CD8-positive, alpha-beta memory T cell (primary cell): ENCODE results near the gene KCNAB2. TPM values are rescaled to one million over a fixed set of nuclear protein-coding genes. Genes with fewer than 3 reads are reported as not detected.

Source experiments
- CTCF ChIA-PET: fragments of 350-600 bp; sonication (Branson Sonifier 250); formaldehyde crosslinking; loops from one replicate; lab custom pipeline; 2021; ENCODE audit warnings: antibody characterized with exemption; lab: Charles Lee
- POLR2A ChIA-PET: fragments of 350-600 bp; sonication (Branson Sonifier 250); formaldehyde crosslinking; loops from one replicate; lab custom pipeline; 2021; ENCODE audit warnings: antibody characterized with exemption; lab: Charles Lee
- DNase-seq, 5 donors: peaks; one replicate each; pipeline versions ENCODE4 v3.0.0 to v3.0.0-alpha.2; 2020 to 2022; ENCODE audit warnings: mixed read lengths in 1 of 5
- H3K27ac ChIP-seq: one replicate; pipeline ENCODE4 v1.7.0; 2013; ENCODE audit warnings: low read depth, mild to moderate bottlenecking, low read length, moderate library complexity
- H3K27me3 ChIP-seq: 2 replicates; pipeline ENCODE4 v1.7.0; 2013; ENCODE audit warnings: low read length, mild to moderate bottlenecking; ENCODE audit not compliant: insufficient read depth, poor library complexity, severe bottlenecking
- H3K36me3 ChIP-seq: 2 replicates; pipeline ENCODE4 v1.7.0; 2013; ENCODE audit warnings: mild to moderate bottlenecking, low read length, moderate library complexity; ENCODE audit not compliant: insufficient read depth
- H3K4me1 ChIP-seq: 2 replicates; pipeline ENCODE4 v1.7.0; 2013; ENCODE audit warnings: mild to moderate bottlenecking, low read length, moderate library complexity; ENCODE audit not compliant: insufficient read depth
- H3K4me3 ChIP-seq: 2 replicates; pipeline ENCODE4 v1.7.0; 2013; ENCODE audit warnings: mild to moderate bottlenecking, low read length
- H3K9me3 ChIP-seq: 2 replicates; pipeline ENCODE4 v1.7.0; 2013; ENCODE audit warnings: mild to moderate bottlenecking, low read length
- H3K27ac Mint-ChIP-seq, 8 donors: one replicate each; pipeline ENCODE4 v1.8.0; 2020 to 2021; ENCODE audit warnings: mixed read lengths in 8 of 8, mild to moderate bottlenecking in 6 of 8, inconsistent platforms in 3 of 8, moderate library complexity in 3 of 8
- H3K27me3 Mint-ChIP-seq, 2 donors: one replicate each; pipeline ENCODE4 v1.8.0; 2020 to 2021; ENCODE audit warnings: mixed read lengths in 2 of 2, mild to moderate bottlenecking in 1 of 2, moderate library complexity in 1 of 2
- H3K36me3 Mint-ChIP-seq, 3 donors: one replicate each; pipeline ENCODE4 v1.8.0; 2020 to 2021; ENCODE audit warnings: mixed read lengths in 3 of 3, inconsistent platforms in 1 of 3, mild to moderate bottlenecking in 1 of 3
- H3K4me1 Mint-ChIP-seq, 3 donors: one replicate each; pipeline ENCODE4 v1.8.0; 2020 to 2021; ENCODE audit warnings: mixed read lengths in 3 of 3, inconsistent platforms in 1 of 3, mild to moderate bottlenecking in 1 of 3
- H3K4me3 Mint-ChIP-seq, 7 donors: one replicate each; pipeline ENCODE4 v1.8.0; 2020 to 2021; ENCODE audit warnings: mixed read lengths in 7 of 7, mild to moderate bottlenecking in 6 of 7, moderate library complexity in 4 of 7, inconsistent platforms in 2 of 7
- H3K9me3 Mint-ChIP-seq, 5 donors: one replicate each; pipeline ENCODE4 v1.8.0; 2020 to 2022; ENCODE audit warnings: mixed read lengths in 5 of 5, mild to moderate bottlenecking in 3 of 5, moderate library complexity in 2 of 5, inconsistent platforms in 1 of 5
- polyA plus RNA-seq: library from polyadenylated mRNA; unstranded; fragments of 300-500 nt; fragmentation: Illumina TruSeq; gene quantifications from one replicate; pipeline ENCODE4 v1.2.3, GENCODE V29; 2021
- total RNA-seq, 2 experiments: library from RNA; stranded (reverse); gene quantifications; one replicate each; pipeline ENCODE4 v1.2.3, GENCODE V29; 2021

The KCNAB2 gene
- total and polyA plus RNA-seq, 3 experiments from 2014 or later, result 52.6 to 171 (median 171) TPM

- H3K4me3 ChIP-seq, result no peak overlapping the region
- H3K36me3 ChIP-seq, result peaks cover 7% of the 10 kb centered on the region
- peaks cover 0 to 2% (median 0%) of the 10 kb centered on the region in 3 donors for H3K4me1 Mint-ChIP-seq
- no peaks in the 10 kb centered on the region for H3K9me3 ChIP-seq
- no peak for DNase-seq
- H3K27ac Mint-ChIP-seq, result no peak overlapping the region
- H3K27me3 Mint-ChIP-seq, result no peaks in the 10 kb centered on the region
- no peak overlapping the region for H3K4me3 Mint-ChIP-seq
- peaks cover 0 to 79% (median 6%) of the 10 kb centered on the region in 3 donors for H3K36me3 Mint-ChIP-seq
- H3K27me3 ChIP-seq, result no peaks in the 10 kb centered on the region
- CTCF ChIA-PET, result no interaction called here
- no peaks in the 10 kb centered on the region for H3K9me3 Mint-ChIP-seq
- no peaks in the 10 kb centered on the region for H3K4me1 ChIP-seq
- POLR2A ChIA-PET, result no interaction called here
- H3K27ac ChIP-seq, result no peak overlapping the region
Observed at GRCh38 chr1:6088956-6089355, 43.3 kb downstream of the KCNAB2 start.

- POLR2A ChIA-PET, result no interaction called here
- H3K4me1 Mint-ChIP-seq, result peaks cover 0 to 2% (median 0%) of the 10 kb centered on the region in 3 donors
- H3K36me3 ChIP-seq, result peaks cover 7% of the 10 kb centered on the region
Observed at GRCh38 chr1:6090288-6090687, 44.6 kb downstream of the KCNAB2 start.

GRCh38 chr1:6090996-6091822 is 45.5 kb downstream of the KCNAB2 start:
- POLR2A ChIA-PET, result no interaction called here

More at GRCh38 chr1:6090288-6090687, 44.6 kb downstream of the KCNAB2 start:
- no peak overlapping the region for H3K27ac Mint-ChIP-seq
- H3K27me3 Mint-ChIP-seq, result no peaks in the 10 kb centered on the region
- peaks cover 0 to 78% (median 6%) of the 10 kb centered on the region in 3 donors for H3K36me3 Mint-ChIP-seq
- Histone ChIP-seq H3K27ac (no peak overlapping the region), H3K9me3 (no peaks in the 10 kb centered on the region), H3K4me1 (no peaks in the 10 kb centered on the region), H3K27me3 (no peaks in the 10 kb centered on the region), H3K4me3 (no peak overlapping the region)
- H3K9me3 Mint-ChIP-seq, result no peaks in the 10 kb centered on the region
- CTCF ChIA-PET, result no interaction called here
- DNase-seq, result no peak
- no peak overlapping the region for H3K4me3 Mint-ChIP-seq

GRCh38 chr1:6091823-6092109 is 46.1 kb downstream of the KCNAB2 start:
- H3K4me1 Mint-ChIP-seq, result peaks cover 0 to 2% (median 0%) of the 10 kb centered on the region in 3 donors
- Histone ChIP-seq H3K9me3 (no peaks in the 10 kb centered on the region), H3K36me3 (peaks cover 7% of the 10 kb centered on the region), H3K4me1 (no peaks in the 10 kb centered on the region), H3K27me3 (no peaks in the 10 kb centered on the region), H3K4me3 (no peak overlapping the region), H3K27ac (no peak overlapping the region)
- peaks cover 0 to 75% (median 6%) of the 10 kb centered on the region in 3 donors for H3K36me3 Mint-ChIP-seq
- ChIA-PET CTCF (no interaction called here), POLR2A (no interaction called here)
- no peak overlapping the region for H3K4me3 Mint-ChIP-seq
- no peaks in the 10 kb centered on the region for H3K27me3 Mint-ChIP-seq
- no peak for DNase-seq
- H3K27ac Mint-ChIP-seq, result no peak overlapping the region
- H3K9me3 Mint-ChIP-seq, result no peaks in the 10 kb centered on the region

More at GRCh38 chr1:6090996-6091822, 45.5 kb downstream of the KCNAB2 start:
- CTCF ChIA-PET, result no interaction called here
- Mint-ChIP-seq H3K4me3 (peak overlapping the region in 1 of 7 donors; percentile 28), H3K27me3 (no peaks in the 10 kb centered on the region), H3K9me3 (no peaks in the 10 kb centered on the region), H3K27ac (peak overlapping the region in 1 of 8 donors; percentile 53), H3K4me1 (peaks cover 0 to 2% (median 0%) of the 10 kb centered on the region in 3 donors), H3K36me3 (peaks cover 0 to 75% (median 6%) of the 10 kb centered on the region in 3 donors)
- Histone ChIP-seq H3K27me3 (no peaks in the 10 kb centered on the region), H3K27ac (no peak overlapping the region), H3K9me3 (no peaks in the 10 kb centered on the region), H3K4me1 (no peaks in the 10 kb centered on the region), H3K36me3 (peaks cover 7% of the 10 kb centered on the region), H3K4me3 (no peak overlapping the region)
- DNase-seq, result no peak

GRCh38 chr1:6092211-6092610 is 46.5 kb downstream of the KCNAB2 start:
- Histone ChIP-seq H3K27me3 (no peaks in the 10 kb centered on the region), H3K9me3 (no peaks in the 10 kb centered on the region), H3K4me3 (no peak overlapping the region), H3K4me1 (no peaks in the 10 kb centered on the region), H3K27ac (no peak overlapping the region), H3K36me3 (peaks cover 7% of the 10 kb centered on the region)
- H3K4me3 Mint-ChIP-seq, result no peak overlapping the region
- H3K27ac Mint-ChIP-seq, result no peak overlapping the region
- H3K27me3 Mint-ChIP-seq, result no peaks in the 10 kb centered on the region
- POLR2A ChIA-PET, result no interaction called here
- H3K36me3 Mint-ChIP-seq, result peaks cover 0 to 75% (median 6%) of the 10 kb centered on the region in 3 donors
- peaks cover 0 to 2% (median 0%) of the 10 kb centered on the region in 3 donors for H3K4me1 Mint-ChIP-seq
- no peaks in the 10 kb centered on the region for H3K9me3 Mint-ChIP-seq
- DNase-seq, result no peak
- CTCF ChIA-PET, result no interaction called here

GRCh38 chr1:6093071-6093470 is 47.4 kb downstream of the KCNAB2 start:
- no peak overlapping the region for H3K4me3 ChIP-seq
- no peaks in the 10 kb centered on the region for H3K27me3 ChIP-seq
- no peak overlapping the region for H3K4me3 Mint-ChIP-seq
- H3K27ac Mint-ChIP-seq, result peak overlapping the region in 1 of 8 donors; percentile 54
- DNase-seq, result peak in 1 of 5 donors; percentile 8
- H3K36me3 ChIP-seq, result peaks cover 7% of the 10 kb centered on the region
- H3K27me3 Mint-ChIP-seq, result no peaks in the 10 kb centered on the region
- no peaks in the 10 kb centered on the region for H3K9me3 ChIP-seq
- peaks cover 0 to 78% (median 6%) of the 10 kb centered on the region in 3 donors for H3K36me3 Mint-ChIP-seq
- H3K4me1 Mint-ChIP-seq, result peaks cover 0 to 2% (median 0%) of the 10 kb centered on the region in 3 donors
- no peaks in the 10 kb centered on the region for H3K4me1 ChIP-seq
- ChIA-PET POLR2A (no interaction called here), CTCF (no interaction called here)
- H3K27ac ChIP-seq, result no peak overlapping the region
- H3K9me3 Mint-ChIP-seq, result no peaks in the 10 kb centered on the region

- DNase-seq, result peak in 1 of 5 donors; percentile 22
- Mint-ChIP-seq H3K4me1 (peaks cover 0 to 3% (median 2%) of the 10 kb centered on the region in 3 donors), H3K9me3 (no peaks in the 10 kb centered on the region), H3K27ac (no peak overlapping the region), H3K4me3 (no peak overlapping the region), H3K27me3 (peaks cover 0 to 2% of the 10 kb centered on the region in 2 donors), H3K36me3 (peaks cover 0 to 83% (median 9%) of the 10 kb centered on the region in 3 donors)
- Histone ChIP-seq H3K36me3 (peaks cover 7% of the 10 kb centered on the region), H3K4me3 (no peak overlapping the region), H3K27ac (no peak overlapping the region), H3K4me1 (no peaks in the 10 kb centered on the region), H3K27me3 (no peaks in the 10 kb centered on the region), H3K9me3 (no peaks in the 10 kb centered on the region)
- ChIA-PET CTCF (no interaction called here), POLR2A (no interaction called here)
Observed at GRCh38 chr1:6093611-6094010, 47.9 kb downstream of the KCNAB2 start.

GRCh38 chr1:6094246-6094645 is 48.6 kb downstream of the KCNAB2 start:
- H3K9me3 Mint-ChIP-seq, result no peaks in the 10 kb centered on the region
- peak overlapping the region in 1 of 8 donors; percentile 87 for H3K27ac Mint-ChIP-seq
- H3K27me3 Mint-ChIP-seq, result peaks cover 0 to 2% of the 10 kb centered on the region in 2 donors
- ChIA-PET POLR2A (no interaction called here), CTCF (no interaction called here)
- H3K36me3 ChIP-seq, result peaks cover 7% of the 10 kb centered on the region
- no peak overlapping the region for H3K4me3 Mint-ChIP-seq
- no peaks in the 10 kb centered on the region for H3K4me1 ChIP-seq
- H3K4me1 Mint-ChIP-seq, result peaks cover 0 to 3% (median 2%) of the 10 kb centered on the region in 3 donors
- H3K27me3 ChIP-seq, result no peaks in the 10 kb centered on the region
- no peak overlapping the region for H3K27ac ChIP-seq
- H3K4me3 ChIP-seq, result no peak overlapping the region
- DNase-seq, result peak in 1 of 5 donors; percentile 37
- no peaks in the 10 kb centered on the region for H3K9me3 ChIP-seq
- H3K36me3 Mint-ChIP-seq, result peaks cover 0 to 79% (median 9%) of the 10 kb centered on the region in 3 donors
